ENCODE data around the gene CPM.
A peak's percentile ranks its signal among the peaks of the same experiment; 100 is the strongest.

The CPM gene

DNA sequence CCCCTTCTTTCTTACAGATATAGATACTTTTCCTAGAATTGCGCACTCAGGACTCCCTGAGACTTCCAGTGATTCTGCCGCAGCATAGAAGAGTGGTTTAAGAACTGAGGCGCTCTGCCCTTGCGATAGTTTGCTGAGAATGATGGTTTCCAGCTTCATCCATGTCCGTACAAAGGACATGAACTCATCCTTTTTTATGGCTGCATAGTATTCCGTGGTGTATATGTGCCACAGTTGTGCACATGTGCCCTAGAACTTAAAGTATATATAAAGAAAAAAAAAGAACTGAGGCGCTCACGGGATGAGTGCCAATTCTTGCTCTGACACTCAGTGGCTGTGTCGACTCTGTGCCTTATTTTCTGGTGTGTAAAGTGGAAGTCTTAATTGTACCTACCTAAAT is 1.4 kb upstream of the CPM start:
- no peak for ATAC-seq
- Mint-ChIP-seq H3K27me3 (peaks cover 15% of the 10 kb centered on the region), H3K36me3 (no peaks in the 10 kb centered on the region), H3K4me3 (no peak overlapping the region), H3K9me3 (no peaks in the 10 kb centered on the region), H3K4me1 (peaks cover 11% of the 10 kb centered on the region), H3K27ac (no peak overlapping the region)

GRCh38 chr12:68932128-68932960 is 627 bp downstream of the CPM start:
- peak overlapping the region; percentile 70 for H3K27ac Mint-ChIP-seq
- no peaks in the 10 kb centered on the region for H3K36me3 Mint-ChIP-seq

GRCh38 chr12:68930178-68930577 is 2.8 kb downstream of the CPM start:
- H3K36me3 Mint-ChIP-seq = no peaks in the 10 kb centered on the region
- no peak overlapping the region for H3K4me3 Mint-ChIP-seq
- peaks cover 11% of the 10 kb centered on the region for H3K4me1 Mint-ChIP-seq
- no peaks in the 10 kb centered on the region for H3K9me3 Mint-ChIP-seq
- no peak for ATAC-seq
- H3K27me3 Mint-ChIP-seq = peaks cover 1% of the 10 kb centered on the region
- no peak overlapping the region for H3K27ac Mint-ChIP-seq

More at GRCh38 chr12:68932128-68932960, 627 bp downstream of the CPM start:
- Mint-ChIP-seq H3K4me3 (peak overlapping the region; percentile 86), H3K4me1 (peaks cover 11% of the 10 kb centered on the region), H3K27me3 (peaks cover 15% of the 10 kb centered on the region), H3K9me3 (no peaks in the 10 kb centered on the region)
- peak; percentile 76 for ATAC-seq

- no peaks in the 10 kb centered on the region for H3K36me3 Mint-ChIP-seq
- H3K4me3 Mint-ChIP-seq = no peak overlapping the region
- no peaks in the 10 kb centered on the region for H3K4me1 Mint-ChIP-seq
- H3K27me3 Mint-ChIP-seq = no peaks in the 10 kb centered on the region
- no peak overlapping the region for H3K27ac Mint-ChIP-seq
- ATAC-seq = no peak
- no peaks in the 10 kb centered on the region for H3K9me3 Mint-ChIP-seq
Observed at GRCh38 chr12:68924546-68924945, 8.4 kb downstream of the CPM start.

DNA sequence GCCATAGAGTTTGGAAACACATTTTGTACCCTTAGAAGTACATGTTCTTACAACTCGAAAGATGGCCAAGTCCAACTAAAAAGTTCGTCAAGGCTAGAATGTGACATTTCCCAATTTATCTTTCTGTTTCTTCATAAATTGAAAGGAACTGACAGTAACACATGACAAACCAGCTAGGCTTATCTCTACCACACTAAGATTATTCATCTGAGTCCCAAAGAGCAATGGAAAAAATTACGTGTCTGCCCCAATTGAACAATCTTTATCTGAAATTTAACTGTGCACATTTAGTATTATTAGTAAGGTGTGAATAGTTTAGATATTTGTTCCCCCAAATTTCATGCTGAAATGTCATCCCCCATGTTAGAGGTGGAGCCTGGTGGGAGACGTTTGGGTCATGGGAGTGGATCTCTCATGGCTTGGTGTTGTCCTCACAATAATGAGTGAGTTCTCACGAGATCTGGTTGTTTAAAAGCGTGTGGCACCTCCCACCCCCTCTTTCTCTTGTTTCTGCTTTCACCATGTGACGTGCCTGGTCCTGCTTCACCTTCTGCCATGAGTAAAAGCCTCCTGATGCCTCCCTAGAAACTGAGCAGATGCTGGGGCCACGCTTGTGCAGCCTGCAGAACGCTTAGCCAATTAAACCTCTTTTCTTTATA is 13.3 kb downstream of the CPM start:
- H3K27me3 Mint-ChIP-seq = no peaks in the 10 kb centered on the region
- H3K9me3 Mint-ChIP-seq = no peaks in the 10 kb centered on the region

DNA sequence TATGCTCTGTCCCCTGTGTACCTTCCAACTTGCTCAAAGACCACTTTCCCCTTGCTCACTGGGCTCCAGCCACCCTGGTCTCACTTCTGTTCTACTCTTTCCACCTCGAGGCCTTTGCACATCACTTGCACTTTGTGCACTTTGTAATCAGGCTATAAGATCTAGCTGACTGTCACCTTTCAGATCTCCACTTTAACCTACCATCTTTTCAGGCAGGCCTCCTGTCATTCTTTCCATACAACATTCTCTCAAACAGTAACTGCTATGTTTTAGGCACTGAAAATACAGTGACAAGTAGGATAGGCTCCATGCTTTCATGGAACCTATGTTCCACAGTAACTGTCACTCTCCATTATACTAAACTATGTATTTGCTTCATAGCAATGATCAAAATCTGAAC is 14.0 kb downstream of the CPM start:
- ATAC-seq = no peak
- Mint-ChIP-seq H3K4me3 (no peak overlapping the region), H3K27ac (no peak overlapping the region), H3K36me3 (no peaks in the 10 kb centered on the region), H3K27me3 (no peaks in the 10 kb centered on the region), H3K4me1 (peaks cover 8% of the 10 kb centered on the region), H3K9me3 (no peaks in the 10 kb centered on the region)

More for the DNA sequence above, 13.3 kb downstream of the CPM start:
- peaks cover 8% of the 10 kb centered on the region for H3K4me1 Mint-ChIP-seq
- ATAC-seq = no peak
- no peak overlapping the region for H3K27ac Mint-ChIP-seq
- no peaks in the 10 kb centered on the region for H3K36me3 Mint-ChIP-seq
- H3K4me3 Mint-ChIP-seq = no peak overlapping the region

- ATAC-seq = no peak
- no peaks in the 10 kb centered on the region for H3K27me3 Mint-ChIP-seq
- H3K4me3 Mint-ChIP-seq = no peak overlapping the region
- H3K36me3 Mint-ChIP-seq = no peaks in the 10 kb centered on the region
- H3K9me3 Mint-ChIP-seq = no peaks in the 10 kb centered on the region
- H3K27ac Mint-ChIP-seq = no peak overlapping the region
- H3K4me1 Mint-ChIP-seq = peaks cover 8% of the 10 kb centered on the region
Observed at GRCh38 chr12:68915055-68915454, 17.9 kb downstream of the CPM start.

GRCh38 chr12:68913682-68914081 is 19.3 kb downstream of the CPM start:
- Mint-ChIP-seq H3K4me3 (no peak overlapping the region), H3K9me3 (no peaks in the 10 kb centered on the region), H3K4me1 (peaks cover 8% of the 10 kb centered on the region), H3K27me3 (no peaks in the 10 kb centered on the region), H3K36me3 (no peaks in the 10 kb centered on the region), H3K27ac (no peak overlapping the region)
- no peak for ATAC-seq

GRCh38 chr12:68912916-68913315 is 20.1 kb downstream of the CPM start:
- Mint-ChIP-seq H3K36me3 (no peaks in the 10 kb centered on the region), H3K4me3 (no peak overlapping the region), H3K27ac (no peak overlapping the region), H3K4me1 (peaks cover 8% of the 10 kb centered on the region), H3K27me3 (no peaks in the 10 kb centered on the region), H3K9me3 (no peaks in the 10 kb centered on the region)
- no peak for ATAC-seq

GRCh38 chr12:68911197-68911718 is 21.7 kb downstream of the CPM start:
- H3K4me3 Mint-ChIP-seq = no peak overlapping the region

GRCh38 chr12:68910128-68910527 is 22.8 kb downstream of the CPM start:
- no peak for ATAC-seq
- H3K4me3 Mint-ChIP-seq = no peak overlapping the region
- H3K36me3 Mint-ChIP-seq = no peaks in the 10 kb centered on the region
- H3K27me3 Mint-ChIP-seq = no peaks in the 10 kb centered on the region
- H3K9me3 Mint-ChIP-seq = no peaks in the 10 kb centered on the region
- peaks cover 7% of the 10 kb centered on the region for H3K4me1 Mint-ChIP-seq
- H3K27ac Mint-ChIP-seq = no peak overlapping the region

More at GRCh38 chr12:68911197-68911718, 21.7 kb downstream of the CPM start:
- ATAC-seq = no peak
- Mint-ChIP-seq H3K9me3 (no peaks in the 10 kb centered on the region), H3K36me3 (no peaks in the 10 kb centered on the region), H3K27me3 (no peaks in the 10 kb centered on the region), H3K27ac (no peak overlapping the region), H3K4me1 (peaks cover 8% of the 10 kb centered on the region)

DNA sequence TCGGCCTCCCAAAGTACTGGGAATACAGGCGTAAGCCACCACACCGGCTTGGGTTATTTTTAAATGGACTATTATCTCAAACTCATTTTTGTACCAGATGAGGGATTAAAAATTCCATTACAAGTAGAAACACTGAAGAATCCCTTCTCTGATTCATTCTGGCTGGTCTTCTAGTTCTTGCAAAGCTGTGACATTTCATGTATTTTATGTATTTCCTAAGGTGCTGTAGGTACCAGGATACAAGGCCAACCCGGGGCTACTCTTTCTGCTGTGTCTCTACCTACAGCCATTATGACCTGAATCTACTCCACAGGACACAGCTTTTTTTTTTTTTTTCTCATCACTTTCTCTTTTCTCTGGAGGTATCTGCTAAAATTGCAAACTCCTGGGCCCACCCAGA is 24.9 kb downstream of the CPM start:
- Mint-ChIP-seq H3K4me1 (peaks cover 24% of the 10 kb centered on the region), H3K27ac (no peak overlapping the region), H3K36me3 (no peaks in the 10 kb centered on the region), H3K4me3 (no peak overlapping the region), H3K9me3 (peaks cover 2% of the 10 kb centered on the region), H3K27me3 (no peaks in the 10 kb centered on the region)
- ATAC-seq = no peak

GRCh38 chr12:68905733-68906132 is 27.2 kb downstream of the CPM start:
- Mint-ChIP-seq H3K27ac (no peak overlapping the region), H3K36me3 (no peaks in the 10 kb centered on the region), H3K9me3 (peaks cover 2% of the 10 kb centered on the region), H3K4me1 (peaks cover 37% of the 10 kb centered on the region), H3K4me3 (no peak overlapping the region), H3K27me3 (no peaks in the 10 kb centered on the region)
- no peak for ATAC-seq

DNA sequence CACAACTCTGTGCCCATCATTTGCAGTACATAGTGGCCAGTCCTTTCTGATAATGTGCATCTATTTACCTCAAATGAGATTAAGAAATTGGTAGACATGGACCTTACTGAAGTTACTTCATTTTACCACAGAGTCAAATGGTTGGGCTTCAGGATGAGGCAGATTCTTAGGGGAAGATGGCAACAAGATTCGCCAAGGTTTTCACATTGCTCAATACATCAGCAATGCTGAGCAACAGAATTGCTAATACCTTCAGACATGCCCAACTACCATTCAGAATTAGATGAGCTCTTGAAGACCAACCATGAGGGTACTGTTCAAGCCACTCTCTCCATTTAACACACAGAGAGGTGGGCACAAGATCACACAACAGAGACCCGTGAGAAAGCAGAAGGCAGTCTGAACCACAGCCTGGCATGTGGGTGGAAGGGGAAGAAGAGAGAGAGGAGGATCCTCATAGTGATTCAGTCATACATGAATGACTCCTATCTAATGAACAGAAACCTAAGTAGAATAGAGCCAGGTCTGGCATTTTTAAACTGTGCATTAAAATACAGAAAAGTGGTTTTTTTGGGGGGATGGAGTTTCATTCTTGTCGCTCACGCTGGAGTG is 28.5 kb downstream of the CPM start:
- H3K4me1 Mint-ChIP-seq = peaks cover 37% of the 10 kb centered on the region
- ATAC-seq = peak; percentile 93
- H3K4me3 Mint-ChIP-seq = peak overlapping the region; percentile 15

DNA sequence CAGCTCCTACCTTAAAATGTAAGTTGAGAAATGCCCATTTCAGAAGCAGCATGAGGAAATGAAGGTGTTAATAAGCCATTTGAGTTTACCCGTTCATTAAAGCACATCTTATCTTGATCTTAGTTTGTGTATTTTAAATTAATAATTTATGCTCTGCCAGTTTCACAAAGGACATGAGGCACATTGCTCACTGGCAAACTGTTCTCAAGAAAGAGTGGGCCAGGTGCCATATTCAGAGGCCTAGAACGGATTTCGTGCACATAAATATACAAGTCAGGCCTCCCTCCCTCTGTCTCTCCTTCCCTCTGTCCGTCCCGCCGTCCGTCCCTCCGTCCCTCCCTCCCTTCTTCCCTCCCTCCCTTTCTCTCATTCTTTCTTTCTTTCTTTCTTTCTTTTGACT is 29.5 kb downstream of the CPM start:
- Mint-ChIP-seq H3K9me3 (peaks cover 2% of the 10 kb centered on the region), H3K4me1 (peaks cover 37% of the 10 kb centered on the region), H3K4me3 (no peak overlapping the region), H3K27me3 (no peaks in the 10 kb centered on the region), H3K27ac (peak overlapping the region; percentile 53), H3K36me3 (no peaks in the 10 kb centered on the region)
- ATAC-seq = no peak

More for the DNA sequence above, 28.5 kb downstream of the CPM start:
- Mint-ChIP-seq H3K27me3 (no peaks in the 10 kb centered on the region), H3K9me3 (peaks cover 2% of the 10 kb centered on the region), H3K27ac (peak overlapping the region; percentile 9), H3K36me3 (no peaks in the 10 kb centered on the region)
